ENCODE measurements around the gene DIO3. TPM values are rescaled to one million over a fixed set of nuclear protein-coding genes. Genes with fewer than 3 reads are reported as not detected.

DIO3 gene
- total RNA-seq, 2 donors from 2014 or later = 0.82 to 6.9 TPM

- H3K4me1 ChIP-seq (replicated peaks) = no peaks in the 10 kb centered on the region
- peak overlapping the region; percentile 13 to 33 for H3K4me3 ChIP-seq
- TF ChIP-seq, protein P1, sequence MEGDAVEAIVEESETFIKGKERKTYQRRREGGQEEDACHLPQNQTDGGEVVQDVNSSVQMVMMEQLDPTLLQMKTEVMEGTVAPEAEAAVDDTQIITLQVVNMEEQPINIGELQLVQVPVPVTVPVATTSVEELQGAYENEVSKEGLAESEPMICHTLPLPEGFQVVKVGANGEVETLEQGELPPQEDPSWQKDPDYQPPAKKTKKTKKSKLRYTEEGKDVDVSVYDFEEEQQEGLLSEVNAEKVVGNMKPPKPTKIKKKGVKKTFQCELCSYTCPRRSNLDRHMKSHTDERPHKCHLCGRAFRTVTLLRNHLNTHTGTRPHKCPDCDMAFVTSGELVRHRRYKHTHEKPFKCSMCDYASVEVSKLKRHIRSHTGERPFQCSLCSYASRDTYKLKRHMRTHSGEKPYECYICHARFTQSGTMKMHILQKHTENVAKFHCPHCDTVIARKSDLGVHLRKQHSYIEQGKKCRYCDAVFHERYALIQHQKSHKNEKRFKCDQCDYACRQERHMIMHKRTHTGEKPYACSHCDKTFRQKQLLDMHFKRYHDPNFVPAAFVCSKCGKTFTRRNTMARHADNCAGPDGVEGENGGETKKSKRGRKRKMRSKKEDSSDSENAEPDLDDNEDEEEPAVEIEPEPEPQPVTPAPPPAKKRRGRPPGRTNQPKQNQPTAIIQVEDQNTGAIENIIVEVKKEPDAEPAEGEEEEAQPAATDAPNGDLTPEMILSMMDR (IDR thresholded peaks at IDR 0.05) = no peak
- TF ChIP-seq POLR2A (IDR thresholded peaks at IDR 0.05) (no peak), POLR2AphosphoS5 (IDR thresholded peaks at IDR 0.05) (no peak)
- no peaks in the 10 kb centered on the region for H3K36me3 ChIP-seq
- H3K9me3 ChIP-seq = no peaks in the 10 kb centered on the region
- no peak for DNase-seq (ENCODE audit: low spot score)
- peaks cover 32% of the 10 kb centered on the region for H3K27me3 ChIP-seq (replicated peaks; ENCODE audit: insufficient read depth)
- intact Hi-C loops (cut with DNase I) = no loop called here
- no peak overlapping the region for H3K27ac ChIP-seq
- 4% methylated on average over 44 of the region's 106 CpGs for WGBS
Measured at GRCh38 chr14:101560534-101561113, 671 bp upstream of the DIO3 start.

- peaks cover 36% of the 10 kb centered on the region for H3K27me3 ChIP-seq (replicated peaks; ENCODE audit: insufficient read depth)
- no peaks in the 10 kb centered on the region for H3K9me3 ChIP-seq
- WGBS = 70% methylated on average over 51 of the region's 51 CpGs
- H3K36me3 ChIP-seq = no peaks in the 10 kb centered on the region
- H3K4me1 ChIP-seq (replicated peaks) = no peaks in the 10 kb centered on the region
- no peak for DNase-seq (ENCODE audit: low spot score)
- no peak overlapping the region for H3K27ac ChIP-seq
- intact Hi-C loops (cut with DNase I) = no loop called here
- no peak overlapping the region for H3K4me3 ChIP-seq
- TF ChIP-seq POLR2A (IDR thresholded peaks at IDR 0.05) (no peak), POLR2AphosphoS5 (IDR thresholded peaks at IDR 0.05) (no peak)
- TF ChIP-seq, protein P1 (IDR thresholded peaks at IDR 0.05) = no peak
Measured at GRCh38 chr14:101561897-101562490, 699 bp downstream of the DIO3 start.

DNA sequence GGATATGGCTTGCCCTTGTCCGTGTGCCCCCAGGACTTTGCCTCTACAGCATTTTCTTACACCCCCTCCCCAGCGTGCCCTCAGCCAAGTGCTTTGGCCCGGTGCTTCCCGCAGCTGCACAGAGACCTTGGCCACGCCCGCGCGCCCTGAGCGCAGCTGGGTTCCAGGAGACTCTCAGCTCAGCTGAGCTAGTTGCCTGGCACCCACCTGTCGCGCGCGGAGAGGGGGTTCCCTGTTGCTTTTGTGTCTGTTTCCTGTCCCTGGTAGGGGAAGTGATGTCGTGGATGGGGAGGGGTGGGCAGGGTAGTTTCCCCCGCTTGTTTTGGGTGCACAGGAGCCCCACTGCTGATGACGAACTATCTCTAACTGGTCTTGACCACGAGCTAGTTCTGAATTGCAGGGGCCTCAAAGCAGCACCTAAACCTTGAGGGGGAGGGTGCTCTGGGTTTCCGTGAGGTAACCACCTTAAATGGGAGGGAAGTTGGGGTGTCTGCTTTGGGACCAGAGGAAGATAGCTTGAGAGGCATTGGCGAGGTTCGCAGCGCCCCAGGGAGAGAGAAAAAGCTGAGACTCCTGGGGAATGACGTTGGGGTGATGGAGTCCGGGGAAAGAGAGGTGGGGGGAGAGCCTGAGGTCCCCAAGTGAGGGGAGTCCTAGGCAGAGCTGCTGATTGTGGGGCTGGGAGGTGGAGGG, 1.5 kb downstream of the DIO3 start:
- WGBS = 15% methylated on average over 23 of the region's 23 CpGs
- no peak overlapping the region for H3K27ac ChIP-seq
- H3K9me3 ChIP-seq = no peaks in the 10 kb centered on the region
- no peak overlapping the region for H3K4me3 ChIP-seq
- H3K4me1 ChIP-seq (replicated peaks) = no peaks in the 10 kb centered on the region
- no peaks in the 10 kb centered on the region for H3K36me3 ChIP-seq
- intact Hi-C loops (cut with DNase I) = no loop called here
- no peak for TF ChIP-seq POLR2A (IDR thresholded peaks at IDR 0.05)
- TF ChIP-seq, protein P1 (IDR thresholded peaks at IDR 0.05) = no peak
- TF ChIP-seq POLR2AphosphoS5 (IDR thresholded peaks at IDR 0.05) = no peak
- H3K27me3 ChIP-seq (replicated peaks; ENCODE audit: insufficient read depth) = peaks cover 36% of the 10 kb centered on the region
- no peak for DNase-seq (ENCODE audit: low spot score)

DNA sequence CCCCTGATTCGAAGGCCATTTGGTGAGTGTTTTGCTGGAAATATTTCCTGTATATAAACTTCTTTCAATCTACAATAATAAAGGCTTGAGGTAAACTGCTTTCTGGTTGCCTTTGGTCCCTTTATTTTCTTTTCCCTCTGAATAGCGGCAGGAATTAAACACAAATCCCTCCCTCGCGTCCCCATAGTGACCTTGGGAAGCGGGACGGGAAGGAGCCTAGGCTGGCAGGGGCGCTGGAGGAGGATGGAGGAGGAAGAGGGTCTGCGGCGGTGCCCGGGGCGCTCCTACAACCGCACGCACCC, 2.0 kb downstream of the DIO3 start:
- Histone ChIP-seq H3K4me3 (no peak overlapping the region), H3K9me3 (no peaks in the 10 kb centered on the region), H3K27ac (no peak overlapping the region), H3K27me3 (replicated peaks; ENCODE audit: insufficient read depth) (peaks cover 36% of the 10 kb centered on the region), H3K4me1 (replicated peaks) (no peaks in the 10 kb centered on the region), H3K36me3 (no peaks in the 10 kb centered on the region)
- WGBS = under 1% methylated on average over 13 of the region's 13 CpGs
- no peak for DNase-seq (ENCODE audit: low spot score)
- intact Hi-C loops (cut with DNase I) = no loop called here
- TF ChIP-seq, protein P1 (IDR thresholded peaks at IDR 0.05) = no peak
- TF ChIP-seq POLR2AphosphoS5 (IDR thresholded peaks at IDR 0.05) (no peak), POLR2A (IDR thresholded peaks at IDR 0.05) (no peak)
